Measurements from ENCODE around the gene ZDHHC22. TPM values are rescaled to one million over a fixed set of nuclear protein-coding genes. Genes with fewer than 3 reads are reported as not detected.
A peak's percentile ranks its signal among the peaks of the same experiment; 100 is the strongest.

The ZDHHC22 gene
- total and polyA plus RNA-seq, 2 experiments from 2014 or later = 17.6 to 32.1 TPM

GRCh38 chr14:77100961-77101360, 40.6 kb downstream of the ZDHHC22 start:
- ATAC-seq (no peak), DNase-seq (ENCODE audit: low spot score) (no peak)
- peak overlapping the region; percentile 52; the same call in 1 of the 2 replicates for H3K27ac ChIP-seq (ENCODE audit: low read depth)
- no peaks in the 10 kb centered on the region for H3K27me3 ChIP-seq (ENCODE audit: insufficient read depth)
- Mint-ChIP-seq H3K9me3 (no peaks in the 10 kb centered on the region; the same call in 2 of the 3 replicates), H3K4me1 (peaks cover 57% of the 10 kb centered on the region), H3K27me3 (ENCODE audit: insufficient read depth, low read depth, poor library complexity) (peaks cover 8% of the 10 kb centered on the region), H3K36me3 (ENCODE audit: low read depth) (no peaks in the 10 kb centered on the region), H3K27ac (no peak overlapping the region), H3K4me3 (no peak overlapping the region)
- peaks cover 45% of the 10 kb centered on the region for H3K4me1 ChIP-seq (ENCODE audit: insufficient read depth)
- peaks cover 74% of the 10 kb centered on the region for H3K79me2 ChIP-seq (replicated peaks; ENCODE audit: insufficient read depth)
- H4K20me1 ChIP-seq (replicated peaks; ENCODE audit: insufficient read depth) = peaks cover 3% of the 10 kb centered on the region; the same call in 1 of the 2 replicates
- no peaks in the 10 kb centered on the region for H3K36me3 ChIP-seq (ENCODE audit: insufficient read depth)
- H3K9me2 ChIP-seq (ENCODE audit: insufficient read depth) = no peaks in the 10 kb centered on the region
- H2AFZ ChIP-seq = no peak overlapping the region
- H3F3A ChIP-seq (replicated peaks; ENCODE audit: low read depth) = peaks cover 7% of the 10 kb centered on the region; the same call in 1 of the 2 replicates
- TF ChIP-seq JUNB (IDR thresholded peaks at IDR 0.05; ENCODE audit: unreplicated experiment) (no peak), ZNF114 (CRISPR knock-in tag; IDR thresholded peaks at IDR 0.05) (no peak), CREB1 (CRISPR knock-in tag; IDR thresholded peaks at IDR 0.05; ENCODE audit: low read depth) (no peak), EZH2 (IDR thresholded peaks at IDR 0.05; ENCODE audit: low read depth, unreplicated experiment) (no peak), ZNF331 (CRISPR knock-in tag; IDR thresholded peaks at IDR 0.05; ENCODE audit: low read depth) (no peak), REST (IDR thresholded peaks at IDR 0.05; ENCODE audit: unreplicated experiment) (no peak), NANOG (IDR thresholded peaks at IDR 0.05; ENCODE audit: borderline replicate concordance) (no peak), STAT1 (IDR thresholded peaks at IDR 0.05; ENCODE audit: unreplicated experiment) (no peak), ETS1 (IDR thresholded peaks at IDR 0.05) (no peak), ZNF462 (CRISPR knock-in tag; IDR thresholded peaks at IDR 0.05) (no peak), EZH2phosphoT487 (IDR thresholded peaks at IDR 0.05; ENCODE audit: unreplicated experiment) (no peak), POLR2AphosphoS5 (IDR thresholded peaks at IDR 0.05; ENCODE audit: low read depth) (no peak), CTCF (conservative IDR thresholded peaks at IDR 0.05; ENCODE audit: low read depth in 2 of 2) (no peak)
- H3K4me3 ChIP-seq = no peak overlapping the region
- no peak overlapping the region for H3K4me2 ChIP-seq
